Measurements from ENCODE around the gene AARS2.
"Not testable (repeated sequence)": the region's sequence is repeated elsewhere in the genome, so short reads cannot be mapped to it uniquely, and the experiment has no call there.

AARS2 gene

DNA sequence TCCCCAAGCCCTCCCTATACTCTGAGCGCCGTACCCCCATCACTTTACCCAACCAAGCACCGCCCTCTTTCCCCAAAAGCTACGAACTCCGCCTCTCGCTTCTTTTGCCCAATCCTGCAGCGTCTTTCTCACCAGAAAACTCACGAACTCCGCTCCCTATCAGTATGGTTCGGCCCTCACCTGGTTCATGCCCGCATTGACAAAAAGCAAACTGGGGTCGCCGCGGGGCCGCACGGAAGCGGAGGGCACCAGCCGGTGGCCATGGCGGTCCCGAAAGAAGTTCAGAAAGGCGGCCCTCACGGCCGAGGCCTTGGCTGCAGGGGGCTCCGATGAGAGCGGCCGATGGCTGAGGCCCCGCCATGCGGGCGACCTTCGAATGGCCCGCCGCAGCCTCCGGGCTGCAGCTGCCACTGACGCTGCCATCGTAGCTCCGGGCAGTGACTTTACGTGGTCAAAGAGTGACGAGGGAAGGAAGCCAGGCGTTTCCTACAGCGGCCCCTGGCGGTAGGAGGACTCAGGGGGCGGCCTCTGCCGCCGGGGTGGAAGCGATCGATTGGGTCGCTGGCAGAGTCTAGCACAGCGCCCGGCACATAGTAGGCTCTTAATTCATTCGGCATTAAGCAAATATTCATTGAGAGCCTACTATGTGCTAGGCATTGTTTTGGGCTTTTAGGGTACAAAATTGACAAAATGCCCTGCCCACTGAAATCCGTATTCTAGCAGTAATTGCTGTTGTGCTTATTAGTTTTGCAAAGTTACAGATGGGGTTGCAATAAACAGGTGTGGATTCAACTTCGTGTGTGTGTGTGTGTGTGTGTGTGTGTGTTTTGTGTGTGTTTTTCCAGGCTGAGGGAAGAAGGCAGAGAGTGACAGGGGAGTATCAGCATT lies at the start of gene AARS2:
AARS2 (minus strand) TSS at position 447 of the 888 bp plus-strand sequence; CDS start at position 423, 24 bp downstream.
- DNase-seq = peak in 1 of 2 experiments; percentile 71

DNA sequence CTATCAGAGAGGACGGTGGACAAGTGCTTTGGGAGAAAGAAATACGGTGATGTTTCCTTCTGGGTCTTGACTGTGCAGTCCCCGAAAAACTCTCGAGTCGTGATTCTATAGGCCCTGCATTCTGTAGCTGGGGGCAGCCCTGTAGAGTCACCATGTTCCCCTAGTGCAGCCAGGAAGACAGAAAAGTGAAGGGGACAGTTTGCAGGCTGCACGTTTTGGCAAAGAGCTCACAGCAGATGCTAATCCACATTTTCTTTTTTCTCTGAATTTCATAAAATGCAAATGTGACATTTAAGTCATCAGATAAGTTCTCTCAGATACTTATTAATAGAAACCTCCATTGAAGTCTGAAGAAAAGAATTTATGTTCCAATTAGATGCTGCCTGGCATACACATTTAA lies 48.8 kb upstream of the AARS2 start:
- DNase-seq = no peak

DNA sequence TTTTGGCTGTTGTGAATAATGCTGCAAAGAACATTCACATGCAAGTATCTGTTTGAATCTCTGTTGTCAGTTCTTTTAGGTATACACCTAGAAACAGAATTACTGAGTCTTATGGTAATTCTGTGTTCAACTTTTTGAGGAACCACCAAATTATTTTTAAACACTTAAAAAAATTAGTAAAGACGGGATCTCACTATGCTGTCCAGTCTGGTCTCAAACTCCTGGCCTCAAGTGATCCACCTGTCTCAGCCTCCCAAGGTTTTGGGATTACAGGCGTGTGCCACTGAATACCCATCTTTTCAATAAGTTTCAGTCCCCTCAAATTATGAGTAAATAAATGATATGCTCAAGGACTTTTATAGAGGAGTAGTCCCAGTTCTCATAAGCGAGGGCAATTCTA lies 46.8 kb upstream of the AARS2 start:
- no peak for DNase-seq

DNA sequence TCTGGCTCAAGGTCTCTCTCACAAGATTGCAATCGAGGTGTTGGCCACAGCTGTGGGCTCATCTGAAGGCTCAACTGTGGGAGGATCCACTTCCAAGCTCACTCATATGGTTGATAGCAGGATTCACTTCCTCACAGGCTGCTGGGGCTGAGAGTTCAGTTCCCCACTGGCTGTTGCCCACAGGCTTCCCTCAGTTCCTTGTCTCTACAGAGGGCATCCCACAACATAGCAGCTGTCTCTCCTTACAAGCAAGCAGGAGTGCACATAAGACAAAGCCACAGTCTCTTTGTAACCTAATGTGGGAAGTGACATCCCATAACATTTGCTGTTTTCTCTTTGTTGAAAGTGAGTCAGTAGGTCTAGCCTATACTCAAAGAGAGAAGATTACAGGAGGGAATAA lies 43.3 kb upstream of the AARS2 start:
- DNase-seq = no peak

GRCh38 chr6:44355640-44356039 lies 42.5 kb upstream of the AARS2 start:
- no peak for DNase-seq

DNA sequence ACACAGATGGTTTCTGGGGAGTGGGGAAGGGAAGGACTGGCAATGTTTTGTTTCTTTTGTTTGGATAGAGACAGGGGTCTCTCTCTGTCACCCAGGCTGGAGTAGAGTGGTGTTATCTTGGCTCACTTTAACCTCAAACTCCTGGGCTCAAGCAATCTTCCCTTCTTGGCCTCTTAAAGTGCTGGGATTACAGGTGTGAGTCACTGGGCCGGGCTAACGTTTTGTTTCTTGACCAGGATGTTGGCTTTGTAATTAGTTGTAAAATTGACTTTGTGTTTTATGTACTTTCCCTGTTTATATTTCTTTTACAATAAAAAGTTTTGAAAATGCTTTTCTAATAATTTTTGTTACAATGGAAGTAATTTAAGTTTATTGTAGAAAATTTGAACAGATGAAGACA lies 40.2 kb upstream of the AARS2 start:
- no peak for DNase-seq

DNA sequence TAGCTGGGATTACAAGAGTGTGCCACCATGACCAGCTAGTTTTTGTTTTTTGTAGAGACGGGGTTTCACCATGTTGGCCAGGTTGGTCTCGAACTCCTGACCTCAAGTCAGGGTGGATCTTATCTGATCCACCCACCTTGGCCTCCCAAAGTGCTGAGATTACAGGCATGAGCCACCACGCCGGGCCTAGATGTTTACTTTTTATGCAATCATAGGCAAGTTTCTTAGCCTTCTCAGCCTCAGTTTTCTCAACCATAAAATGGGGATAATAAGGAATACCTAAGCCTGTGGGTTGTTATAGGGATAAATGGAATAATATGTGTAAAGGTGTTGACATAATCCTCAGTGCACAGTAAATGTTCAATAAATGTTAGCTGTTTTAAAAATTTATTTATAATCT lies 39.1 kb upstream of the AARS2 start:
- DNase-seq = no peak

DNA sequence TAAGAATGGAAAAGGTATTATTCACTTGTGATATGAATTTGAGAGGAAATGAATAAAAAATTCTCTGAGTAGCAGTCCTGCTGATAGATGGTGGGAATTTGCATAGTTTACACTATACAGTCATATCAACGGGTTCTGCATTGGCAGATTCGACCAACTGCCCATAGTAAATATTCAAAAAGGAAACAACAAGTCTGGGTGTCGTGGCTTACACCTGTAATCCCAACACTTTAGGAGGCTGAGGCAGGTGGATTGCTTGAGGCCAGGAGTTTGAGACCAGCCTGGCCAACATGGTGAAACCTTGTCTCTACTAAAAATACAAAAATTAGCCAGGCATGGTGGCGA lies 37.5 kb upstream of the AARS2 start:
- not testable (repeated sequence) for DNase-seq

GRCh38 chr6:44349904-44350649 lies 36.9 kb upstream of the AARS2 start:
- DNase-seq = no peak

GRCh38 chr6:44346818-44347217 lies 33.7 kb upstream of the AARS2 start:
- not testable (repeated sequence) for DNase-seq

DNA sequence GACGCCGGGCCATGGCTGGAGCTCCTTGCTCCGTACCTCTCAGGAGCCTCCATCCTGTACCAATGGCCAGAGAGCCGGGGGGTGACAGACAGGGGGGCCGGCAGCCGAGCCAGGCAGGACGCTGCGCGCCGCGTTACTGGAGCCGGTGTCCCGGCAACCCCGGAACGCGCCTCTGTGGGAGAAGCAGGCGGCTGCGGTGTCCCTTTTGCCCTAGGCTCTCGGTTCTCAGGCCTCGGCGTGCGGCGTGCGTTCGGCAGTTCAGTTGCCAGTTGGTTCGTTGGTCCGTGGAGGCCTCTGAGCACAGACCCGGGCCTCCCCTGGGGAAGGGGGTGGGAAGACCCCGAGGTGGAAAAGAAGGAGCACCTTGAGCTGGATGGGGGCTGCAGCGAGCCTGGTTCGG lies 29.3 kb upstream of the AARS2 start, which contains the start of gene SPATS1:
SPATS1 (plus strand) TSS at position 162 of the 400 bp plus-strand sequence. CDS start 446 bp downstream, outside the sequence.
- DNase-seq = no peak

DNA sequence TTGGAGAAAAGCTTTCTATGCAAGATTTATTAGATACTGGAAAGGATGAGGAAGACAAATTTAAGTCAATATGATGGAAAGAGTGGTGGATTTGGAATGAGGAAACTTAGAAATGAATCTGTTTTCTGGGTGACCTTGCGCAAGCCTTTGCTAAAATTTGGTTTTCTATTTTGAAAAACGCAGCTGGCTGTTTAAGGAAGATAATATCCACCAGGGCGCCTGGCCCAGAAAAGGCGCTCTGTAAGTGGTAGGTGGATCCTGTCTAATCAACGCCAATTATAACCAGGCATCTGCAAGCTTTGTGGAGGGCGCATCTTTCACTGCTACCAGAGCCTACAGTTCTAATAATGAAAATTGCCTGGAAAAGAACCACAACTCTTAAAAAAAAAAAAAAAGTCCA lies 28.9 kb upstream of the AARS2 start:
- no peak for DNase-seq

DNA sequence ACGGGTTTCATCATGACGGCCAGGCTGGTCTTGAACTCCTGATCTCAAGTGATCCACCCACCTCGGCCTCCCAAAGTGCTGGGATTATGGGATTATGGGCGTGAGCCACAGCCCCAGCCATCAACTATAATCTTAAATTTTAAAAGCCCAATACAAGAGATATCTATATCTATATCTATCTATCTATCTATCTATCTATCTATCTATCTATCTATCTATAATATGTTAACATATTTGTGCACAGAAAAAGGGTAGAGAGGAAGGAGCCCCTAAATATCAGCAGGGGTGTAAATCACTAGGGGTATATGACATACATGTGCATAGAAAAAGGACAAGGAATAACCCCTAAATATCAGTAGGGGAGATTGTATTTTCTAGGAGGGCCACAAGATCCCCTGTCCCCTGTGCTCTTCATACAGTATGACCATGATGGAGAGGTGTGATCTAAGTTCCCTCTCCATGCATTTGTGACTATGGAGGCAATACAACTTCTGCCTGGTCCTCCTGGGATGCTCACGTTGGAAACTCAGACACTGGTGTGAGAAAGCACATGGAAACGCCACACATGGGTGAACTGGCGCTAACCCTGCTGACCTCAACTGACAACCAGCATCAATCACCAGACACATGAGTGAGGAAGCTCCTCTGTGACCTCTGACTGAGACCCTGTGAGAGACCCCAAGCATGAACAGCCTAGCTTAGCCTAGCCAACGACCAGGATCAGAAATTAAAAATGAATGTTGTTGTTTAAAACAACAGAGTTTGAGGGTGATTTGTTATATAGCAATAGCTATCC lies 28.1 kb upstream of the AARS2 start:
- DNase-seq = no peak

GRCh38 chr6:44339763-44340625 lies 26.8 kb upstream of the AARS2 start:
- DNase-seq = no peak

GRCh38 chr6:44339301-44339700 lies 26.2 kb upstream of the AARS2 start:
- no peak for DNase-seq

GRCh38 chr6:44338228-44339122 lies 25.3 kb upstream of the AARS2 start:
- DNase-seq = peak in 1 of 2 experiments; percentile 53

- DNase-seq = no peak
Observed at GRCh38 chr6:44335631-44336030, 22.5 kb upstream of the AARS2 start.

GRCh38 chr6:44333942-44334341 lies 20.8 kb upstream of the AARS2 start:
- no peak for DNase-seq

DNA sequence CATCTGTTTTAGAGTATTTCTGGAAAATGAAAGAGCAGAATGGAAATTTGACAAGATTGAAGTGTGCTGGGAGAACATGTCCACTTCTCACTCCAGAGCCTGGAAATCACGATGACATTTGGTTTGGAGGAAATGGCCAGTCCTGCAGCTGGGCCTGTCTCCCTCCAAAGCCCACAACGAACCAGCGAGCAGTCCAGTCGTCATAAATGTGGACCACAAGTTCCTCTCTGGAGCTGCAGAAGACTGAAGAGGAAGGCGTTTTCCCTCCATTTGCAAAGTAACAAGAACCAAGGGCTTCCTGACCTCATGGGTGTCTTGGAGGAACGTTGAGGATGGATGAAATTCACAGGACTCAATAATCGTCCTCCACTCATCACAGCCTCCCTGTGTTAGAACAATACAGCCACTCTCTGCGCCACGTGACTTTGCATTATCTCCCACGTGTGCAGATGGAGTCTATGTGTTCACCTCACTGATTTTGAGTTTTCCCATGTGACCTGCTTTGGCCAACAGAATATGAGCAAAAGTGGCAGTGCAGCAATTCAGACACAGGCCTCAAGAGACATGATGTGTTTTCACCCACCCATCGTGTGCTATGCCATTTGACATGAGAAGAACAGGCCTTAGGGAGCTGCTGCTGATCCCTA lies 20.2 kb upstream of the AARS2 start:
- DNase-seq = no peak

GRCh38 chr6:44332585-44332984 lies 19.4 kb upstream of the AARS2 start:
- DNase-seq = no peak

DNA sequence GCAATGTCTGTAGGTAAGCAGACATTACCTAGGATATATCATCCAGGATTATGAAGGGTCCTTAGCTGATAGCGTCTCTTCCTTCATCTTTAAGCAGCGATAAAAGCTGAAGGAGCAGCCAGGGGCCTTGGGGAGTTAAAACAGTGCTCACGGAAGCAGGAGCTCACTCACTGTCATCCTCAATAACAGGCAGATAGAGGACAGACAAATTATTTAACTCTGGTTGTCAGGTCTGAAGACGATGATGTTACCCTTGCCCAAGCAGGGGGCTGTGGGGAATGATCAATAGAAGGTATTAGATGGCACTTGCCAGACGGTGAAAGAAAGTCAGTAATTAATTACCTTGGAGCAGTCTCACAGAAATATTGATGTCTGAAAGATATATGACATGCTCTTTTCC lies 16.7 kb upstream of the AARS2 start:
- DNase-seq = no peak

All from cerebellar nuclear complex (tissue), 1 donor.